Pulmonary artery endothelial cell (primary cell): ENCODE measurements around the gene SORCS2. TPM values are rescaled to one million over a fixed set of nuclear protein-coding genes. Genes with fewer than 3 reads are reported as not detected.

Source experiments
- DNase-seq: peaks from one replicate; pipeline ENCODE4 v3.0.0-alpha.2; 2011; ENCODE audit warnings: low read depth, low spot score
- total RNA-seq: library from RNA; depleted of rRNA; stranded (reverse); fragments of >200 nt; gene quantifications from 2 replicates; pipeline ENCODE4 v1.2.3, GENCODE V29; 2014

The SORCS2 gene
- total RNA-seq, 1 donor from 2014 or later = not detected

DNA sequence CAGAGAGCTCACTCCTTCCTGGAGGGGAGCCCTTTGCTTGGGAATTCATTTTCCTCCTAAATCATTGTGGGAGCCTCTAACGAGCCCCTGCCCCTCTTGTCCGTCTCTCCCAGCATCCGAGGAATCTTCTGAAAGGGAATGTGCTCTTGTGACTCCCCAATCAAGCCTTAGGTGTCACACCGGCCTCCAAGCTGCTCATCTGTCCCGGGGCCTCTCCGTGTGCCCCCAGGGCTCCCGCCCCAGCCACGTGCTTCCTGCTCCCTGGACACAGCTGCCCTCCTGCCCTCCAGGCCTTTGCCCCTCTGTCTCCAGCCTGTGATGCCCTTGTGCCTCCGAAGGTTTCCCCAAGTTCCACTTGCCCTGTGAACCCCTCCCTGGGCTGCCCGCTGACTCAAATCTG, 507.5 kb downstream of the SORCS2 start:
- DNase-seq = no peak

- no peak for DNase-seq
Measured at GRCh38 chr4:7700665-7701064, 508.3 kb downstream of the SORCS2 start.

GRCh38 chr4:7701866-7702649, 509.7 kb downstream of the SORCS2 start:
- no peak for DNase-seq

- no peak for DNase-seq
Measured at GRCh38 chr4:7703688-7704087, 511.4 kb downstream of the SORCS2 start.

- DNase-seq = no peak
Measured at GRCh38 chr4:7704091-7704490, 511.8 kb downstream of the SORCS2 start.

DNA sequence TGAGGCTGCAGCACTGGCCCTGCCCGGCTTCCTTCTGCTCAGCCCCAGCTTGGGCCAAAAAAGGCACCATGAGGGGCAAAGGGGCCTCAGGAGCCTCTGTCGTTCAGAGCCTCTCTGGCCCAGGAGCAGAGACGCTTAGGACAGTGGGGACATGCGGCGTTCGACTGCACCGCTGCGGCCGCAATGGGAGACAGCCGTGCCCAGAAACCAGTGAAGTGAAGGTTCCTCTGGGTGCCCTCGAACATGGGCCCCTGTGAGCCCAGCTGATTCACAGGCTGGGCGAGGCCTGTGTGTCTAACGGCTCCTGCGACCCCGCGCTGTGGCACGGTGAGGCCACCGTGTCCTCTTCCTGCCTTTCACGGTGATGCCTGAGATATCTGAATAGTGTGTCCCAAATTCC, 512.3 kb downstream of the SORCS2 start:
- no peak for DNase-seq

- DNase-seq = no peak
Measured at GRCh38 chr4:7705062-7705461, 512.7 kb downstream of the SORCS2 start.

DNA sequence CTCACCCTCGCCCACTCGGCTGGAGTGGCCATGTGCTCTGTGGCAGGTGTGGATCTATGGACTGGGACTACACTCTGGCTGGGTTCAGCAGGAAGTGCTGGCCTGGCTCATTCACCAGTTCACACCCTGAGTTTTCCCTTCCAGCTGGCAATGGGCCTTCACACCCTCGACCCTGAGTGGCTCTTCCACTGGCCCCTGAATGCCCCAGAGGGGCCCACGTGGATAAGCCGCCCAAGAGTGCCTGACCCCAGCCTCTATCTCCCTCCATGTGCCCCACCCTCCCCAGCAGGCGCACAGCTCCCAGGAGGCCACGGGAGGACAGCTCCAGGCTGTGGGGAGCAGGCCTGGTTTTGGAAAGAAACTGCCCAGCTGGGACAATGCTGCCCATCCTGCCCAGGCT, 513.3 kb downstream of the SORCS2 start:
- no peak for DNase-seq

GRCh38 chr4:7708238-7708637, 515.9 kb downstream of the SORCS2 start:
- DNase-seq = no peak

- no peak for DNase-seq
Measured at GRCh38 chr4:7708981-7709380, 516.6 kb downstream of the SORCS2 start.

- DNase-seq = no peak
Measured at GRCh38 chr4:7709431-7709830, 517.1 kb downstream of the SORCS2 start.

- DNase-seq = no peak
Measured at GRCh38 chr4:7710126-7710525, 517.8 kb downstream of the SORCS2 start.

DNA sequence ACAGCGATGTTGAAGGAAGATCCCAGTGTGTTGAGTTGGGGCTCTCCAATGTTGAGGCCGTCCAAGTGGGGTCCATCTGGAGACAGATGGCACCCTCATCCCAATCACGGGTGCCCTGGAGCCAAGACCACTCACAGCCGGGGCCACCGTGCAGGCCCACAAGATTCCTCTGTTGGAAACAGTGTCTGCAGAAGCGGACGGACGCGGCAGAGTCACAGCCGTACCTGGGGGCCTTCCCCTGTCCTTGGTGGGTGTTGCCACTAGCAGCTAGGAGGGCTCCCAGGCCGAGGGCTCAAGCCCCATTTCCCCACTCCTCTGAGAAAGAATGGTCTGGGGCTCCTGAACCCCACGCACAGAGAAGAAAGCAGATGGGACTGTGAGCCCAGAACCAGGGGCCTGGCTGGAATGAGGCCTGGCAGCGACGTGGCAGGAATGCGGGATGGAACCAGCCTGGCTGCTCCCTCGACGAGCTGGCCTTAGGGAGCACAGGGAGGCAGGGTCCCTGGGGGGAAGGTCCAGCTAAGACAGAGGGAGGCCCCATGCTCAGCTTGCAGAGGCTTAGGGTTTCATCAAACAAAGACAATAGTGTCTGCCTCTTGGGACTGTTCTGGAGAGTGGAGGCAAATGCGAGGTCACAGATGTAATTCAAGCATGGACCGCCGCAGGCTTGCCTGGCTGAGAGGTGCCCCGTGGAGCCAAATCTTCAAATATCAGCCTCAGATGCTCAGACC, 518.4 kb downstream of the SORCS2 start:
- DNase-seq = no peak

DNA sequence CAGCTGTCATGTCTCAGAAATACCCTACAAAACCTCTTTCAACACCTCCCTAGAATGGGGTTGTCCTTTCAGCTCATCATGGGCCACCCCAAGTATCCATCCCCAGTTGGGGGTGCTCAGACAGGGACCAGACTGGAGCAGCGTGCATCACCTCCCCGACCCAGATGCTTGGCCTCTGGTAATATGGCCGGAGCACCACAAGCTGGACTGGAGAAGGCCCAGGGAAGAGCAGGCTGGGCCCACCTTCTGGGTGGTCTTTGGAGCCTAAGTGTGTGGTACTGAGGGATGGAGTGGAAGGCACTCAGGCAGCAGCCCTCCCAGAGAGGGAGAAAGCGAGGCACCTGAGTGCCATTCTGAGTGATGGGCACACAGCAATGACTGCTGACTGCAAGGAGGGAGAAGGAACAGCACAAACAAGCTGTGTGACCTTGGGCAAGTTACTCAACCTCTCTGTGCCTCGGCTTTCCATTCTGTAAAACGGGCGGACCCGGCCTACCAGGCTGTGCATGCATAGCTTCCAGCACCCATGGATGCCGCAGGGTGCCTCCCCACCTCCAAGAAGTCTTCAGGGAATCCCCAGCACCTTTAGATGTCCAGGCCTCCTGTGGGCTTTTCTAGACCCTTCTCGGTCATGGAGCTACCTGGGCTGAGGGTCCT, 519.1 kb downstream of the SORCS2 start:
- DNase-seq = no peak

GRCh38 chr4:7712021-7712671, 519.8 kb downstream of the SORCS2 start:
- DNase-seq = no peak

DNA sequence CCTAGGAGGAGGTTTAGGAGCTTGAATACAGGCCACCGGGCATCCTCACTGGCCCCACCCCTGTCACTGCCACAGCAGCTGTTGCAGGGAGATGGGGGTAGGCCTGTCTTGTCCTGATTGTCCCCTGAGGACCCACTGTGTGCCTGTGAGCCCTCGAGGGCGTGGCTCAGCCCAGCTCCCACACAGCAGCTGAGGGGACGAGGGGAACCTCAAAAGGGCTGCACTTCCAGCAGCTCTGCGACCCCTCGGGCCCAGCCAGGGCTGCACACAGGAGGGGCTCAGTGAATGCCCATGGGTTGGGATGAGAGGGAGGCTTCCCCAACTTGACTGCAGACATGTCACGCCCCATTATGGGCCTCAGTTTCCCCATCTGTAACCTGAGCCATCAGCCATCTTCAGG, 521.4 kb downstream of the SORCS2 start:
- no peak for DNase-seq

DNA sequence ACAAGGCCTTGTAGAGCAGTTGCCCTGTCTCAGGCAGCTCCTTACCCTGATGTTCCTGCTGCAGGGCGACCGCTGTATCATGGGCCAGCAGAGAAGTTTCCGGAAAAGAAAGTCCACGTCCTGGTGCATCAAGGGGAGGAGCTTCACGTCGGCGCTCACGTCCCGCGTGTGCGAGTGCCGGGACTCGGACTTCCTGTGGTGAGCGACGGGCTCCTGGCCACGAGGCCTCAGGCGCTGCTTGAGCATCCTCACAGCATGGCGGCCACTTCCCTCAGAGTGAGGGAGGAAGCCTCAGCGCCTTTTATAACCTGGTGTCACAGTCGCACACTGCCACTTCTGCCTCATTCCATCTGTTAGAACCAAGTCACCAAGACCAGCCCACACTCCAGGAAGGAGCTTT, 521.8 kb downstream of the SORCS2 start:
- DNase-seq = no peak

- no peak for DNase-seq
Measured at GRCh38 chr4:7714738-7715137, 522.4 kb downstream of the SORCS2 start.

- DNase-seq = no peak
Measured at GRCh38 chr4:7715271-7716009, 523.1 kb downstream of the SORCS2 start.

DNA sequence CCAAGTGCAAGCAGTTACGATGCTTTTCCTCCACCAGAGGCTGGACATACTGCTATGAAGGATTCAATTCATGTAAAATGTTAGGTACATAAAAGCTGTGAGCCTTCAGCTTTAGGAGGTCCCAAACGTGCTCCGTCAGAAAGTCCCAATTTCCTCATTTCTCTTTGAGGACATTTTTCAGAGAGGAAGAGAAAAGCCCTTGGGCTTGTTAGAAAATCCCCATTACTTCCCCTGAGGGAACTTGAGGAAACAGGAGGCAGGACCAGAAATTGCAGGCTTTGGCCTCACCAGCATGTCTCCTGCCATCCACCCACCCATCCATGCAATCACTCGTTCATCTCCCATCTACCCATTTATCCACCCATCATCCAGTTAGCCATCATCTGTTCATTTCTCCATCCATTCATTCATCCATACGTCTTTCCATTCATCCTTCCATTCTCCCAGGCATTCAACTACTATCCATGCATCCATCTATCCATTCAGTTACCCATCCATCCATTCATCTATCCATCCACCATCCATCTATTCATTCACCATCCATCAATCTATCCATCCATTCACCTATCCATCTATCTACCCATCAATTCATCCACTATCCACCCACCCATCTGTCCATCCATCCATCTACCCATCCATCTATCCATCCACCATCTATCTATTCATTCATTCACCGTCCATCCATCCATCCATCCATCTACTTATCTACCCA, 523.8 kb downstream of the SORCS2 start:
- no peak for DNase-seq

DNA sequence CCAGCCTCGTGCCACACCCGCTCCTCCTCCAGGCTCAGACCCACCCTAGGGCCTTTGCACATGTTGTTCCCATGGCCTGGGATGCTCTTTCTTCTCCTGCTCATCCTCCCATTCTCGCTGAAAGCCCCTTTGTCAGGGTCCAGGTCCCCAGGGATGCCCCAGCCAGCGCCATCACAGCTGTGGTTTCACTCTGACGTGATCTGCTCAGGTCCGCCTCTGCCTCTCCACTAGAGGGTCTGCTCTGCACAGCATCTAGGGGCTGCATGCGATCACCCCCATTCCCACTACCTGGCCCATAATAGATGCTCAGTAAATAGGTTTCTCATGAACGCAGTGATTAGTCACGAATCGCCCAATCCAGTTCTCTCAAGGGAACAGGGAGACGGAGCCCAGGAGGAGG, 524.8 kb downstream of the SORCS2 start:
- DNase-seq = no peak
